ENCODE results near the gene PKP4.

Gene PKP4

GRCh38 chr2:158578703-158579330, 122.1 kb downstream of the PKP4 start:
- Histone ChIP-seq H3F3A (ENCODE audit: insufficient read depth) (no peaks in the 10 kb centered on the region), H4K20me1 (ENCODE audit: low read depth, low read length) (no peaks in the 10 kb centered on the region), H3K27me3 (ENCODE audit: low read length) (no peaks in the 10 kb centered on the region), H3K9ac (ENCODE audit: low read length) (no peak overlapping the region), H3K79me2 (ENCODE audit: insufficient read depth, low read length) (no peaks in the 10 kb centered on the region), H3K4me2 (ENCODE audit: low read depth, low read length, poor library complexity, severe bottlenecking) (no peak overlapping the region), H3K27ac (ENCODE audit: low read depth, low read length) (no peak overlapping the region), H3K9me2 (replicated peaks; ENCODE audit: insufficient read depth, low read length) (no peaks in the 10 kb centered on the region), H3K9me3 (ENCODE audit: insufficient read depth, low read length) (no peaks in the 10 kb centered on the region), H3K36me3 (ENCODE audit: low read length) (no peaks in the 10 kb centered on the region), H3K4me3 (ENCODE audit: insufficient read depth, low read length, poor library complexity, severe bottlenecking) (no peak overlapping the region), H2AFZ (ENCODE audit: low read depth, low read length, severe bottlenecking) (no peak overlapping the region)
- TF ChIP-seq, protein P1, sequence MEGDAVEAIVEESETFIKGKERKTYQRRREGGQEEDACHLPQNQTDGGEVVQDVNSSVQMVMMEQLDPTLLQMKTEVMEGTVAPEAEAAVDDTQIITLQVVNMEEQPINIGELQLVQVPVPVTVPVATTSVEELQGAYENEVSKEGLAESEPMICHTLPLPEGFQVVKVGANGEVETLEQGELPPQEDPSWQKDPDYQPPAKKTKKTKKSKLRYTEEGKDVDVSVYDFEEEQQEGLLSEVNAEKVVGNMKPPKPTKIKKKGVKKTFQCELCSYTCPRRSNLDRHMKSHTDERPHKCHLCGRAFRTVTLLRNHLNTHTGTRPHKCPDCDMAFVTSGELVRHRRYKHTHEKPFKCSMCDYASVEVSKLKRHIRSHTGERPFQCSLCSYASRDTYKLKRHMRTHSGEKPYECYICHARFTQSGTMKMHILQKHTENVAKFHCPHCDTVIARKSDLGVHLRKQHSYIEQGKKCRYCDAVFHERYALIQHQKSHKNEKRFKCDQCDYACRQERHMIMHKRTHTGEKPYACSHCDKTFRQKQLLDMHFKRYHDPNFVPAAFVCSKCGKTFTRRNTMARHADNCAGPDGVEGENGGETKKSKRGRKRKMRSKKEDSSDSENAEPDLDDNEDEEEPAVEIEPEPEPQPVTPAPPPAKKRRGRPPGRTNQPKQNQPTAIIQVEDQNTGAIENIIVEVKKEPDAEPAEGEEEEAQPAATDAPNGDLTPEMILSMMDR (IDR thresholded peaks at IDR 0.05; ENCODE audit: insufficient read depth, low read length, poor library complexity, severe bottlenecking) = no peak
- no peak for TF ChIP-seq EZH2phosphoT487 (conservative IDR thresholded peaks at IDR 0.05; ENCODE audit: low read length)

DNA sequence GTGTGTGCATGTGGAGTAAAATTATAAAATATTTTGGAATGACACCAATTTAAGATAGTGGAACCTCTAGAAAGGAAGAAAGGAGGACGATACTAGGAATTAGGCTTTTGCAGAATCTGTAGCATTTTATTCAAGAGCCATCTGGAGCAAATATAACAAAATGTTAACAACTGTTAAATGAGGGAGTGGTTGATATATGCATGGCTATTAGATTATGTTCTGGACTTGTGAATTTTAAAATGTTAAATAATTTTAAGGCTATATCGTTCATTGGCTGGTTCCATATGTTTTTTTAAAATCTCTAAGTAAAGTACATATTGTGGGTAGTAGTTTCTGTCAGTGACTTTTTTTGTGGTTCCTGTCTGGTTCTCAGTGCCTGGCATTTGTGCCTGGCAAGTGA, 123.2 kb downstream of the PKP4 start:
- H3K36me3 ChIP-seq (ENCODE audit: low read length) = no peaks in the 10 kb centered on the region
- H3K9ac ChIP-seq (ENCODE audit: low read length) = no peak overlapping the region
- H3K27me3 ChIP-seq (ENCODE audit: low read length) = no peaks in the 10 kb centered on the region
- no peak overlapping the region for H3K4me2 ChIP-seq (ENCODE audit: low read depth, low read length, poor library complexity, severe bottlenecking)
- no peak overlapping the region for H2AFZ ChIP-seq (ENCODE audit: low read depth, low read length, severe bottlenecking)
- no peaks in the 10 kb centered on the region for H3K9me2 ChIP-seq (replicated peaks; ENCODE audit: insufficient read depth, low read length)
- H3K79me2 ChIP-seq (ENCODE audit: insufficient read depth, low read length) = no peaks in the 10 kb centered on the region
- TF ChIP-seq EZH2phosphoT487 (conservative IDR thresholded peaks at IDR 0.05; ENCODE audit: low read length) = no peak
- TF ChIP-seq, protein P1 (IDR thresholded peaks at IDR 0.05; ENCODE audit: insufficient read depth, low read length, poor library complexity, severe bottlenecking) = no peak
- H3K4me3 ChIP-seq (ENCODE audit: insufficient read depth, low read length, poor library complexity, severe bottlenecking) = no peak overlapping the region
- no peaks in the 10 kb centered on the region for H3K9me3 ChIP-seq (ENCODE audit: insufficient read depth, low read length)
- no peaks in the 10 kb centered on the region for H4K20me1 ChIP-seq (ENCODE audit: low read depth, low read length)
- H3K27ac ChIP-seq (ENCODE audit: low read depth, low read length) = no peak overlapping the region
- H3F3A ChIP-seq (ENCODE audit: insufficient read depth) = no peaks in the 10 kb centered on the region

DNA sequence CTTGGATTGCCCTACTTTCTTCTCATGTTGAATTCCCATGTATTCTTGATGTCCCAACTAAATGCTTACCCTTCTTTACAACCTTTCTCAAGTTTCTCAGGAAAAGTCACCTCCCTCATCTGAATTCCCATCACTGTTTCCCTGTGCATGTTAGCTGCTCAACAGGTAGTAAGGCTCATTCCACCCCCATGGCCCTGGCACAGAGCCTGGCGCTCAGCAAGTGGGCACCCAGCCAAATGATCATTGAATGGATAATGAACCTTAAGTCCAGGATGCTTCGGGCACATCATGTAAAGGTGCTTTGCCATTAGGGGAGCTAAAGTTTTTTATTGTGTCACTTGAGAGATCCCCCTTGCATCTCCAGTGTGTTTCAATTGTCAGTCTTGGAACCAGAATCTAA, 124.0 kb downstream of the PKP4 start:
- no peaks in the 10 kb centered on the region for H3K9me2 ChIP-seq (replicated peaks; ENCODE audit: insufficient read depth, low read length)
- H3K9me3 ChIP-seq (ENCODE audit: insufficient read depth, low read length) = no peaks in the 10 kb centered on the region
- no peak overlapping the region for H3K9ac ChIP-seq (ENCODE audit: low read length)
- H4K20me1 ChIP-seq (ENCODE audit: low read depth, low read length) = no peaks in the 10 kb centered on the region
- H3K27me3 ChIP-seq (ENCODE audit: low read length) = no peaks in the 10 kb centered on the region
- H3K4me2 ChIP-seq (ENCODE audit: low read depth, low read length, poor library complexity, severe bottlenecking) = no peak overlapping the region
- no peaks in the 10 kb centered on the region for H3K36me3 ChIP-seq (ENCODE audit: low read length)
- no peaks in the 10 kb centered on the region for H3K79me2 ChIP-seq (ENCODE audit: insufficient read depth, low read length)
- no peak for TF ChIP-seq EZH2phosphoT487 (conservative IDR thresholded peaks at IDR 0.05; ENCODE audit: low read length)
- TF ChIP-seq, protein P1 (IDR thresholded peaks at IDR 0.05; ENCODE audit: insufficient read depth, low read length, poor library complexity, severe bottlenecking) = no peak
- H2AFZ ChIP-seq (ENCODE audit: low read depth, low read length, severe bottlenecking) = no peak overlapping the region
- no peak overlapping the region for H3K4me3 ChIP-seq (ENCODE audit: insufficient read depth, low read length, poor library complexity, severe bottlenecking)
- H3F3A ChIP-seq (ENCODE audit: insufficient read depth) = no peaks in the 10 kb centered on the region
- no peak overlapping the region for H3K27ac ChIP-seq (ENCODE audit: low read depth, low read length)
